H1 (cell line): ENCODE measurements around the gene PALM.

Source experiments
- ATF2 ChIP-seq: IDR thresholded peaks from 2 replicates; pipeline ENCODE4 v1.6.1; 2012; ENCODE audit warnings: low read length, inconsistent platforms
- CTCF ChIP-seq, 3 experiments: IDR thresholded peaks; 1 replicate in 2 of 3; 2 replicates in 1 of 3; pipeline versions ENCODE4 v1.5.1 to v1.6.1; 2011; ENCODE audit warnings: low read length in 3 of 3, mild to moderate bottlenecking in 3 of 3, inconsistent platforms in 2 of 3, low read depth in 1 of 3, moderate library complexity in 1 of 3; ENCODE audit not compliant: insufficient read depth in 1 of 3; ENCODE audit errors: control extremely low read depth in 1 of 3
- EP300 ChIP-seq, 2 experiments: IDR thresholded peaks; 1 replicate in 1 of 2; 2 replicates in 1 of 2; pipeline ENCODE4 v1.6.1; 2011 to 2012; ENCODE audit warnings: low read depth in 2 of 2, low read length in 2 of 2, mild to moderate bottlenecking in 2 of 2, borderline replicate concordance in 1 of 2, inconsistent platforms in 1 of 2, moderate library complexity in 1 of 2
- EZH2 ChIP-seq: fragments of 200-600 bp; sonication (generic); IDR thresholded peaks from 2 replicates; pipeline ENCODE4 v1.7.1; 2012; ENCODE audit warnings: low read depth, mild to moderate bottlenecking, moderate library complexity, low read length, inconsistent platforms; ENCODE audit not compliant: severe bottlenecking
- FOSL1 ChIP-seq: IDR thresholded peaks from 2 replicates; pipeline ENCODE4 v1.6.1; 2011; ENCODE audit warnings: mild to moderate bottlenecking, low read depth, low read length, moderate library complexity; ENCODE audit not compliant: insufficient read depth
- MAFK ChIP-seq: IDR thresholded peaks from 2 replicates; pipeline ENCODE4 v1.6.1; 2012; ENCODE audit warnings: low read depth, mild to moderate bottlenecking, improper control_type of control experiment, low read length
- MAX ChIP-seq: IDR thresholded peaks from 2 replicates; pipeline ENCODE4 v1.6.1; 2012; ENCODE audit warnings: inconsistent platforms
- POLR2A ChIP-seq, 2 experiments: IDR thresholded peaks; 1 replicate in 1 of 2; 2 replicates in 1 of 2; pipeline ENCODE4 v1.6.1; 2011; ENCODE audit warnings: low read depth in 2 of 2, low read length in 2 of 2, mild to moderate bottlenecking in 2 of 2; ENCODE audit errors: control extremely low read depth in 1 of 2
- POLR2AphosphoS5 ChIP-seq: IDR thresholded peaks from 2 replicates; pipeline ENCODE4 v1.6.1; 2011; ENCODE audit warnings: low read depth, low read length
- RAD21 ChIP-seq, 2 experiments: IDR thresholded peaks in 1 of 2; conservative IDR thresholded peaks in 1 of 2; 2 replicates each; pipeline ENCODE4 v1.6.1; 2011; ENCODE audit warnings: low read depth in 2 of 2, low read length in 2 of 2, improper control_type of control experiment in 1 of 2, inconsistent platforms in 1 of 2, mild to moderate bottlenecking in 1 of 2, moderate library complexity in 1 of 2
- RFX5 ChIP-seq: IDR thresholded peaks from 2 replicates; pipeline ENCODE4 v1.6.1; 2011; ENCODE audit warnings: low read depth, low read length, improper control_type of control experiment, borderline replicate concordance
- SRF ChIP-seq: IDR thresholded peaks from 2 replicates; pipeline ENCODE4 v1.6.1; 2011; ENCODE audit warnings: mild to moderate bottlenecking, low read depth, low read length, moderate library complexity
- SUZ12 ChIP-seq: fragments of 200-600 bp; sonication (generic); IDR thresholded peaks from 2 replicates; pipeline ENCODE4 v1.6.1; 2012; ENCODE audit warnings: mild to moderate bottlenecking, inconsistent platforms, low read length, moderate library complexity, mixed read lengths
- USF2 ChIP-seq: IDR thresholded peaks from 2 replicates; pipeline ENCODE4 v1.6.1; 2011; ENCODE audit warnings: low read length, improper control_type of control experiment

- TF ChIP-seq RAD21 (IDR thresholded peaks at IDR 0.05 in 1 of 2, conservative IDR thresholded peaks at IDR 0.05 in 1 of 2; ENCODE audit: low read depth in 2 of 2, low read length in 2 of 2) = no peak
- TF ChIP-seq EP300 (IDR thresholded peaks at IDR 0.05; ENCODE audit: borderline replicate concordance in 1 of 2, low read depth in 2 of 2, low read length in 2 of 2) = no peak
- no peak for TF ChIP-seq CTCF (IDR thresholded peaks at IDR 0.05; ENCODE audit: control extremely low read depth in 1 of 3, insufficient read depth in 1 of 3, low read depth in 1 of 3, low read length in 3 of 3)
- no peak for TF ChIP-seq USF2
- TF ChIP-seq EZH2 = no peak
- no peak for TF ChIP-seq ATF2
- no peak for TF ChIP-seq MAFK
- no peak for TF ChIP-seq MAX
- no peak for TF ChIP-seq POLR2AphosphoS5
- TF ChIP-seq FOSL1 = no peak
- TF ChIP-seq POLR2A (IDR thresholded peaks at IDR 0.05; ENCODE audit: control extremely low read depth in 1 of 2, low read depth in 2 of 2, low read length in 2 of 2) = no peak
- TF ChIP-seq RFX5 = no peak
- TF ChIP-seq SRF = no peak
- TF ChIP-seq SUZ12 = no peak
These were observed 27.4 kb upstream of the PALM start for GRCh38 chr19:681029-682019.
